ELF-1 (cell line): ENCODE results near the gene CHST8.

Experiments
- DNase-seq: peaks from one replicate; pipeline ENCODE4 v3.0.0-alpha.2; 2016; ENCODE audit warnings: low read depth, low spot score

CHST8 gene

GRCh38 chr19:33766623-33767022 is 144.9 kb downstream of the CHST8 start:
- no peak for DNase-seq

- peak; percentile 81 for DNase-seq
These were observed 146.2 kb downstream of the CHST8 start for GRCh38 chr19:33767898-33768413.

GRCh38 chr19:33769208-33769607 is 147.5 kb downstream of the CHST8 start:
- no peak for DNase-seq

- DNase-seq, result no peak
These were observed 148.4 kb downstream of the CHST8 start for GRCh38 chr19:33770107-33770506.

GRCh38 chr19:33771384-33772101 is 149.8 kb downstream of the CHST8 start:
- peak; percentile 81 for DNase-seq

GRCh38 chr19:33772102-33772857 is 150.5 kb downstream of the CHST8 start:
- no peak for DNase-seq

GRCh38 chr19:33772858-33773180 is 151.1 kb downstream of the CHST8 start:
- DNase-seq, result no peak

GRCh38 chr19:33773704-33774624 is 152.2 kb downstream of the CHST8 start:
- DNase-seq, result no peak

- no peak for DNase-seq
These were observed 153.0 kb downstream of the CHST8 start for GRCh38 chr19:33774751-33775150.

- DNase-seq, result no peak
These were observed 154.2 kb downstream of the CHST8 start for GRCh38 chr19:33775731-33776487.

GRCh38 chr19:33777351-33777750 is 155.6 kb downstream of the CHST8 start:
- DNase-seq, result no peak

GRCh38 chr19:33777753-33778088 is 156.0 kb downstream of the CHST8 start:
- no peak for DNase-seq

GRCh38 chr19:33778089-33778791 is 156.5 kb downstream of the CHST8 start:
- peak; percentile 89 for DNase-seq

GRCh38 chr19:33779849-33780248 is 158.1 kb downstream of the CHST8 start:
- DNase-seq, result no peak

- no peak for DNase-seq
These were observed 158.5 kb downstream of the CHST8 start for GRCh38 chr19:33780251-33780650.

GRCh38 chr19:33780746-33781145 is 159.0 kb downstream of the CHST8 start:
- no peak for DNase-seq

- DNase-seq, result no peak
These were observed 159.7 kb downstream of the CHST8 start for GRCh38 chr19:33781415-33781935.

GRCh38 chr19:33781996-33782395 is 160.2 kb downstream of the CHST8 start:
- DNase-seq, result no peak

GRCh38 chr19:33784432-33784831 is 162.7 kb downstream of the CHST8 start:
- no peak for DNase-seq

GRCh38 chr19:33785795-33786194 is 164.0 kb downstream of the CHST8 start:
- no peak for DNase-seq
